GM19468 (cell line): ENCODE data around the gene ASF1B.

Source experiments
- ATAC-seq: cut with Tn5 transposase; IDR thresholded peaks from one replicate; pipeline ENCODE4 v1.9.1; 2021; ENCODE audit warnings: mild to moderate bottlenecking, moderate library complexity, moderate number of reproducible peaks; ENCODE audit not compliant: unreplicated experiment; ENCODE audit errors: extremely low read depth

ASF1B gene

DNA sequence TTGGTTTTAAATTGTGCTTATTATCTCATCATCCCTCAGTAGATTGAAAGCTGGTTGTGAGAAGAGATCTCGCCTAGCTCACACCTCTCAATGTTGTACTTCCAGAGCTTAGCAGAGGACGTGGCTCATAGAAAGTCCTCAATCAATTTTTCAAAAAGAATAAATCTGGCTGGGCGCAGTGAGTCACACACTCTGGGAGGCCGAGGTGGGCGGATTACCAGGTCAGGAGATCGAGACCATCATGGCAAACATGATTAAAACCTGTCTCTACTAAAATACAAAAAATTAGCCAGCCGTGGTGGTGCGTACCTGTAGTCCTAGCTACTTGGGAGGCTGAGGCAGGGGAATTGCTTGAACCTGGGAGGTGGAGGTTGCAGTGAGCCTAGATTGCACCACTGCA is 4.7 kb upstream of the ASF1B start:
- ATAC-seq, result no peak

DNA sequence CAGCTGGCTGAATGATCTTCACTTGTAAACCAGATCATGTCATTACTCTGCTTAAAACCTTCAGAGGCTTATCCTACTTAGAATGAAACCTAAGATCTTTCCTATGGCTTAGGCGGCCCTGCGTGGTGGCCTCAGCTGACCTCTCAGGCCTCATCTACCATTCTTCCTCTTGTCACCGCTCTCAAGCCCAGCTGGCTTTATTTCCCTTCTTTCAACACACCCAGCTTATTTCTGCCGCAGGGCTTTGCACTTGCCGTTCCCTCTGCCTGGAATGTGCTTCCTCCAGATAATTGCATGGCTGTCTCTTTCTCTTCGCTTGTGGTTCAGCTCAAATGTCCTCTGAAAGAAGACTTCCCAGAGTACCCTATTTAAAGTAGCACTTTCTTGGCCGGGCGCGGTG is 3.6 kb upstream of the ASF1B start:
- no peak for ATAC-seq

DNA sequence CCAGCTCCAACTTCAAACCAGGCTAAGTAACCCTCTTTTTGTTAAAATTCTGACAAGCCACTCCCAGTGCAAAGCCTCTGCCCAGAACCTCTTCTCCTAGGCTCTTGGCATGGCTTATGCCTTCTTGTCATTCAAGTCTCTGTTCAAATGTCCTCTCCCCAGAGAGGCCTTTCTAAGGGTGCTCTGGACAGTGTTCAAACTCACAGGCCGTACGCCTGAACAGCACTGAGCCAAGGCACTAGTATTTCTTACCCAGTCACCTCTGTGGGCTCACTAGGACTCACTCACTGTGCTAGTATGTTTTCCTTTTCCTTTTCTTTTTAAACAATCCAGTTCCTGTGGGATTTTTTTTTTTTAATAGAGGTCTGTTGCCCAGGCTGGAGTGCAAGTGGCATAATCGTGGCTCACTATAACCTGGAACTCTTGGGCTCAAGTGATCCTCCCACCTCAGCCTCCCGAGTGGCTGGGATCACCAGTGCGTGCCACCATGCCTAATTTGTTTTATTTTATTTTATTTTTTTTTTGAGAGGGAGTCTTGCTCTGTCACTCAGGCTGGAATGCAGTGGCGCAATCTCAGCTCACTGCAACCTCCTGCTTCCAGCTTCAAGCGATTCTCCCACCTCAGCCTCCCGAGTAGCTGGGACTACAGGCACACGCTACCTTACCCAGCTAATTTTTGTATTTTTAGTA is 2.3 kb upstream of the ASF1B start:
- no peak for ATAC-seq

DNA sequence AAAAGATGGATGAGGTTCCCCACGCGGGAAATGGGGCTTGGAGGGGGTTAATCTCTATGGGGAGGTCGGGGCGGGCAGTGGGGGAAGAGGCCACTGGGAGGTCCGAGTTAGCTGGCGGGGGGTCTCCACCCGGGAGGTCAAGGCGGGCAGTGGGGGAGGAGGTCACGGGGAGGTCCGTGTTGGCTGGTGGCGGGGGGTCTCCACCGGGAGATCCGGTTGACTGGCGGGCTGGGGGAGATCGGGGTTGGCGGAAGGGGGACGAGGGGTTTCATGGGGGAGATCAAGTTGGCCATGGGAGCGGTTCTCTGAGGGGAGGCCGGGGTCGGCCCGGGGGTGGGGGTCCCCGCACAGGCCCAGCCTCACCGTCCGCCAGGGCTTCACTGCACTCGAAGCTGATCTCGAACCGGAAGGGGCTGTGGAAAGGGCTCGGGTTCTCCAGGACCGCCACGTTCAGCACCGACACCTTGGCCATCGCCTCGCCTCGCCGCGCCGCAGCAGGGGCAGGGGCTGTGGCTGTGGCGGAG is 342 bp downstream of the ASF1B start:
- no peak for ATAC-seq

DNA sequence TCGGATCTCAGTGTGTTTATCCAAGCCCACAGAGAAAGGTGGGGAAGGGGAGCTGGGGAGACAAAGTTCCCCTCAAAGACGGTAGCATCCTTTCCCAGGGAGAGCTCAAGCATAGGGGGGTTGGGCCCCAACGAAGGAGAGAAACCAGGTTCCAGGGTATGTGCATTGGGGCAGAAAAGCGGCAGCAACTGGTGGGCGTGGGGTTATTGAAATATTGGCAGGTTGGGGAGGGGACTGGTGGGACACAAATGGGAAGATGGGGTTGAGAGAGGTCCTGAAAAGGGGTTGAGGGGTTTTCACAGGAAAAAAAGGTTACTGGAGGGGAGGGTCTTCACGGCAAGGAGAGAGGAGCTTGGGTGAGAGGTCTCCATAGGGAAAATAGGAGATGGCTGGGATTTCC is 1.0 kb downstream of the ASF1B start:
- no peak for ATAC-seq

DNA sequence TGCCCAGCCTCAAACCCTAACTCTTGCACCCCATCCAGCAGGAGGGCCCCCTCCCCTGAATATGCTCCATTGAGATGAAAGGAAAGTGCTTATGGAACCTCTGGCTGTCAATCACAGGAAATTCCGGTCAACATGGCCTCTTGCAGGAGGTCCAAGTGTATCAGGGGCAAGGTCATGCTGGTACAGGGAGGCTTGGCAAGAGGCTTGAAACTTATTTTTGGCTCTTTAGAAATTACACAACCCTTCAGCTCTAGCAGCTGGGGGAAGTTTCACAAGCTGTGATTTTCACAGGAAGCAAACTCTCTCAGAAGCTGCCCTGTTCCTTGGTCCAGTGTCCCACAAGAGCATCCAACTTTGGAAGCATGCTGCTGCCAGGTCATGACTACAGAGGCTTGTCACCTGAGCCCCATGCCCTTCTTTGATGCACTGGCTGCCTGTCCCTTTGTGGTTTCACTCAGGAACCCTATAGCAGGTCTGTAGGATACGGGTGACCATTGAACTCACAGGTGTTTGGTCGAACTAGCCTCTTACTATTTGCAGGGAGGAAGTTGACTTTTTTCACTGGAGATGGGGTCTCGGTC is 8.4 kb downstream of the ASF1B start:
- no peak for ATAC-seq

DNA sequence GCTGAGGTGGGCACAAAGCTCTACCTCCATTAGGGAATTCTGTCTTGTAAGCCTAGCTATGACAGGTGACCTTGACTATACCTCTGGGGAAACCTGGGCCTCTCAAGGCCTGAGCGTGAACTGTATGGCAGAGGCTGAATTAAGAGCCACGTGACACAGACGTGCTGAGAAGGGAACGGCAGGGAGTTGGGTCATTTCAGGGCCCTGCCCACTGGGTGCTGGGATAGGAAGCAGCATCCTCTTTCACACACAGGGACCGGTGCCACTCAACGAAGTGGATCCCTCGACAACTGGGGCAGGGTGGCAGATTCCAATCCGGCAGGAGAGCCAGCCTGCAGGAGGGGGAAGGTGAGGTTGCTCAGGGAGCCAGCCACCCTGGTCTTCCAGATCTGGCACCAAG is 9.2 kb downstream of the ASF1B start:
- ATAC-seq, result no peak

DNA sequence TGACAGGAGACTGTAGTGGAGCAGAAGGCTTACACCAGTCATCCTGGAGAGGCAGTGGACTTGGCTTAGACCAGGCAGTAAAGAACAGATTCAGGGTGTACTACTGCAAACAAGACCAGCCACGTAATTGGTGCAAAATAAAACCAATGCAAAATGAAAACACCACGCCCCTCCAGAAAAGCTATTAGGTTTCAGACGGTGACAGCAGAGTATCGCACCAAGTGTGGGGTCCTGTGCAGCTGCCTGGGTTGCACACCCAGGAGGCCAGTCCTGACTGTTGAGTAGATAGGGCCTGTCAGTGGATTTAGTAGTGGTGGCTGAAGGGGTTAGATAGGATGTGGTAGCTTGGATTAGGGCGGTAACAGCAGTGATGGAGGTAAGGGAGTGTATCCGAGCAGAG is 13.5 kb downstream of the ASF1B start:
- ATAC-seq, result no peak

DNA sequence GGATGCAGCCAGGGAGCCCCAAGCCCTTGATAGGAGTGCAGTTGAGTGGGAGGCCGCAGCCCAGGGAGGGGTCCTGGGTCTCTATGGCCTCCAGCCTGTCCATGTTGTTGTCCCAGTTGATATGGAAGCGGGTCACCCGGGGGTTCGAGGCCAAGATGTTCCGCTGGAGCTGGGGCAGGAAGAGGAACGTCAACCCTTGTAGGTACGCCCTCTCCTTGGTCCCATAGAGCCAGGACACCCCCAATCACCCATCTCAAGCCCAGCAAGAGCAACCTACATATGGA is 15.9 kb downstream of the ASF1B start:
- no peak for ATAC-seq

DNA sequence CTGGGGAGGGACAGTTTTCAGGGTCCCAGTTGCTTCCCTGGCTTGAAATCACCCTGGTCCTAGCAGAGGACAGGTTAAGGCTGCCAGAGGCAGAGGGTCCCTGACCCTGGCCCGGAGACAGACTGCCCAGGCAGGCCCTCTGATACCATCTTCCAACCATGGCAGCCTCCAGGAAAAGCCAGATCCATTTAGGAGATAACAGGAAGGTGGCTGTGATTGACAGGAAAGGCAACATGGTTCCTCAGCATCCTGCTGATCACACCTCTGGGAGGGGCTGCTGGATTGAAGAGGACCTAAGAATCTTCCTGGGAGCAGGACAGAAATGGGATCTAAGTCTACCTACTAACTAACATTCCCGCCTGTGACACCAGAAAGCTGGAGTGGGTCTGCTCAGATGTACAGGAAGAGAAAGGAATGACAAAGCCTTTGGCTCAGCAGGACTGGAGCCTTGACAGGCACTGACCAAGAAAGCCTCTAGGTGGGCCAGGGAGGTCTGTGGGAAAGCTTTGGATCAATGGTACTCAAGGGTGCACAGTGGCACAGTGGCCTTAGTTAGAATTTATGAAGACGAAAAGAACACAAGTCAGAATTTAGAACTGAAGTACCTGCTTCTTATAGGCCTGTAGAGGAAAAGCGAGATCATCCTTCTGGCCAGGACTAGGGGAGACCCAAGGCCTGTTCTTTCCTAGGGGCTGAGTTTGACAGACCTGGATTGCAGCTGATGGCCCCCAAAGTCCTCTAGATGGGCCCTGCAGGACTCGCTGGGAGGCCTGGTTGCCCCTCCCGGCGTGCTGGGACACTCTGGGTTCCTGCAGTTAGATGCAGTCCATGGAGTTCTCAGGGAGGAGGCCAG is 16.5 kb downstream of the ASF1B start:
- ATAC-seq, result no peak

DNA sequence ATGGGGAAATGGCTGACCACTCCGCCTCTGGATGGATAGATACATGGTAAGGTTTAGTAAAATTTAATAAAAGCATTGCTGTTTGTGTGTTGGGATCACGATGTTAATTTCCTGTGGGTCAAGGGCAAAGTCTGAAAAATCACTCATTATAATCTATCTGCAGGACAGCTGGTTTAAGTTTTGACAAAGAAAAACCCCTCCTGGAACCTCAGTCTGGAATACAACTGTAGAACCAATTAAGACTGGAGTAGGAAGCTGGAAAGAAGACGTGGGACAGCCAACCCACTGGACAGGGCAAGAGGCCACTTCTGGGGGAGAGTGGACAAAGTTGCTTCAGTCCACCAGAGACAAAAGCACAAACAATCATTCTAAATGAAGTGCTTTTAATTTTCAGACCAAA is 17.2 kb downstream of the ASF1B start:
- no peak for ATAC-seq

DNA sequence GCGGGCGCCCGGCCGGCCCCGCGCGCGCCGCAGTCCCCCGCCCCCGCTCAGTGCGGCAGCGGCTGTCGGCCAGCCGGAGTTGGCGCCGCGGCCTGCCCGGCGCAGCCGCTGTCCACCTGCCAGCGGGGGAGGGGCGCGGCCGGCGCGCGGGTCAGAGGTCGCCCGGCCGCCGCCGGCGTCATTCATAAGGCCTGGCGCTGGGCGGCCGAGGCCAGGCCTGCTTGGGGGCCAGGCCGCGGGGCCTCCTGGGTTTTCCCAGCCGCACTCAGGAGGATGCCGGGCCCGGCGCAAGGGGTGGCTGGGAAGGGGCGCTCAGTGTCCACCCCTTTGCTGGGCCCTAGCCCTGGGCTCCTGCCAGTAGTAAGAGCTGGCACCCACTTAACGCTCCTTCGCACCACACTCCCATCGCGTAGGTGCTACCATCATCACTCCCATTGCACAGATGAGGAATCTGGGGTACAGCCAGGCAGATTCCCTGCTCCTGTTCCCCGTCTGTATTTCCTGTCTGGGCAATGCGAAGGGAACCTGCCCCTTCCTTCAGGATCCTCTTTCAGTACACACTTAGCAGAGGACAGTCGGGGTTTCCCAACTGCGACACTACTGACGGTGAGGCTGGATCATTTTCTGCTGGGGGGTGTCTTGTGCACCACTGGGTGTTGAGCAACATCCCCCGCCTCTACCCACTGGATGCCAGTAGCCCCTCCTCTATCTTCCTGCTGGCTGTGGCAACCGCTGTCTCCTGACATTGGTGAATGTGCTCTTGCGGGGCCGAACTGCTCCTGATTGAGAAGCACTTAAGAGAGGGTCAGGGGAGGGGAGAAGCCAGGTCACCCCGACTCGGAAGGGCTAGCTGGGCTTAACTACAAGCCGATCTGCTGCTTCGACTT is 18.0 kb downstream of the ASF1B start:
- peak; percentile 6 for ATAC-seq

DNA sequence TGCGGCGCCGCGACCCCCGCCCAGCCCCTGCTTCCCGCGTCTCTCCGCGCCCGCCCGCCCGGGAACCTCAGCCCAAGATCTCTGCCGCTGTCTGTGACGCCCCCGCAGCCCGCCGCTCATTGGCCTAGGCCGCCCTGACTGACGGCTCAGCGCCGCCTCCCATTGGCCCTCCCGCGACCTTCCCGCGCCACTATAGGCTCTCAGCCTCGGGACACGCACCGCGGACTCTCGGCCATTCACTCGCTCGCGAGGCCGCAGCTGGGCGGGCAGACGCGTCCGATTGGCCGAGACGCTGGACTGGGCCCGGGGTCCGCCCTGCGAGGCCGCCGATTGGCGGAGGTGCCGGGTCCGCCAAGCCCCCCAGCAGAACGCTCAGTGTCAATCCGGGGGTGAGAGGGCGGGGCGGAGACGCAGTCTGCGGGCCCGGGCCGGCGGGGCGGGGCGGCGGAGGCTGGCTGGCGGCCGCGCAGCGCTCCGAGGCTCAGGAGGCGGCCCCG is 18.7 kb downstream of the ASF1B start, which contains the start of gene PRKACA:
PRKACA (minus strand) TSS at position 95 of the 497 bp plus-strand sequence. CDS start 215 bp downstream, outside the sequence.
- peak; percentile 85 for ATAC-seq

DNA sequence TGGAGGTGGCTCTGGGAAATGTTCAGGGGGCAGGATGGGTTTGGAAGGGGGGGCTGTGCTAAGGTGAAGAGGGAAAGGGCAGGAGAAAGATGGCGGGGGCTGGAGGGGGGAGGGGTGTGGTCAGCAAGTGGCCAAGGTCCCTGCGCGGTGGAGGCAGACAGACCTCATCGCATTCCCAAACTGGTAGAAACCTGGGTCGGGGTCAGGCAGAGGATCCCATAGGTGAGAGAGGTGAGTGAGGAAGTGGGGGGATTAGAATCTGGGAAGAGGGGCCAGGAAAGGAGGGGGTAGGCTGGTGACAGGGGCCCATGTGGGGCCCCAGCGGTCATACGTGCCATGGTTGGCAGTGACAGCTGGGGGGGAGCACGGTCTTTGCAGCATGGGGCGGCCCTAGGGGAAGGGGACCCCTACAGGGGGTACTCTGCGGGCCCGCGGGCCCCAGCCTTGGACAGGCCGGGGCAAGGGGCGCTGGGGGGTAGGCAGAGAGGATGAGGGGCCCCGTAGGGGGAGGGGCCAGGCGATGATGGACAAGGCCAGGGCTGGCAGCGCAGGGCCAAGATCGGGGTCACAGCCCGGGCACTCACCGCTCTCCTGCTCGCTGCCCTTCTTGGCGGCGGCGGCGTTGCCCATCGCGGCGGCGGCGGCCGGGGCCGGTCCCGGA is 19.3 kb downstream of the ASF1B start:
- ATAC-seq, result no peak

DNA sequence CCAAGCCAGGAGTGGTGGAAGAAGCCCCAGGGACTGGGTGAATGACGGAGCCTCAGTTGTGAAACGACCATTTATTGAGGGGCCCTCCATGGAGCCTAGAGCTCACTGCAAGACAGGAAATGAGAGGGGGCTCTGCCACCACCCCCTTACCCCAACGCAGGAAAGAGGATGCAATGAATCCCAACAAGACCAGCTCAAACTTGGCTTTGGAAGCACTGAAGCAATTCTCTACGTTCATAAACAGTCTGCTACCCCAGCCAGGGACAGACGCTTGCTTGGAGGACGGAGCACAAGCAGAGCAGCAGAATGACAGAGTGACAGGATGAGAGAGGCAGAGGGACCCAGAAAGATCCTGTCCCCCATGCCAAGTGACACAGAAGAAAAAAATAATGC is 19.9 kb downstream of the ASF1B start:
- no peak for ATAC-seq

DNA sequence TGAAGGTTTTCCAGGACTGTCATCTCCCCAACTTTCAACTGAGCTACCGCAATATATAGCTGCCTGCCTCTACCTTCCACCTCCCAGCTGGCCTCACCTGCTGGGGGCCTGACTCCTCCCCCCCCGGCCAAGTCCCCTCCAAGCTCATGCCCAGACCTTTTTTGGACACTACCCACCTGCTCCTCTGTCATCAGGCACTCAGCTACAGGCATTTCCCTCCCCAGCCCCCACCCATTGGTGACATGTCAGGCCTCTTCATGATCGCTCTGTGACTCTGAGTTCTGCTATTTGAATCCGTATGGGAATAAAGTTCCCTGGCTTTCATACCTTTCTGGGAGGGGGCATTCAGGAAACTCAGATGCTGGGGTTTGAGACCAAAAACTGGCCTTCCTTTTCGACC is 20.6 kb downstream of the ASF1B start:
- ATAC-seq, result no peak

DNA sequence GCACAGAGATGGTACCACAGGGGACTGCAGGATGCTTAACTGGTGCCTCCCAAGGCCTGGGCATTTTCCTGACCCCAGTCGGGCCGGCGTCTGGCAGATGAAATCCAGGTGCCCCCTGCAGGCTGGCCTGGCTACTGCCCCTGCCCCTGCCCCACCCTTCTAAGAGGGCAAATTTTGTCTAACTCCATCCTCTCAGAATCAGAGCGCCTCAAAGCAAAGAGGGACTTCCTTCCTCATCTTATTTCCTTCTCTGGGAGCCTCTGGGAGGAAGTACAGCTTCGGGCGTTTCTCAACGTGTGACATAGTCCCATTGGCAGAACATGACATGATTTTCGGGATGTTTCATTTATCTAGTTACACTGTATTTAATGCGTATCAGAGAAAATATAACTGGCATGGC is 21.5 kb downstream of the ASF1B start:
- ATAC-seq, result no peak

DNA sequence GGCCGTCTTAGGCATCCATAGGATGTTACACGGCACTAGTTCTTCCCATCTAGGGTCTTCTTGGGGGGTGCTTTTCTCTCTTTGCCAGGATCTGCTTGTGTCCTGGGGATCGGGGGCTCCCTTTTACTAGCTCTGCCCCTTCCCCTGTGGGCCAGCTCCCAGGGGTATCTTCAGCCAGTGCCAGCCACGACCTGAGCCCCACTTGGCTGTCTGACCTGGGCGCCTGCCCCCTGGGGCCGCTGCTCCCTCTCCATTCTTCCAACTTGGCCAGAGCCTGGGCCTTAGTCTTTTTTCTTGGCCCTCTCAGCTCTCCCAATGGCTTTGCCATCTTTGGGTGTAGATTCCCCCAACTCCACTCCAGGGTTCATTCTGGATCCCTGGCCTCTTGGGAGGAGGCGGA is 21.9 kb downstream of the ASF1B start:
- ATAC-seq, result no peak

DNA sequence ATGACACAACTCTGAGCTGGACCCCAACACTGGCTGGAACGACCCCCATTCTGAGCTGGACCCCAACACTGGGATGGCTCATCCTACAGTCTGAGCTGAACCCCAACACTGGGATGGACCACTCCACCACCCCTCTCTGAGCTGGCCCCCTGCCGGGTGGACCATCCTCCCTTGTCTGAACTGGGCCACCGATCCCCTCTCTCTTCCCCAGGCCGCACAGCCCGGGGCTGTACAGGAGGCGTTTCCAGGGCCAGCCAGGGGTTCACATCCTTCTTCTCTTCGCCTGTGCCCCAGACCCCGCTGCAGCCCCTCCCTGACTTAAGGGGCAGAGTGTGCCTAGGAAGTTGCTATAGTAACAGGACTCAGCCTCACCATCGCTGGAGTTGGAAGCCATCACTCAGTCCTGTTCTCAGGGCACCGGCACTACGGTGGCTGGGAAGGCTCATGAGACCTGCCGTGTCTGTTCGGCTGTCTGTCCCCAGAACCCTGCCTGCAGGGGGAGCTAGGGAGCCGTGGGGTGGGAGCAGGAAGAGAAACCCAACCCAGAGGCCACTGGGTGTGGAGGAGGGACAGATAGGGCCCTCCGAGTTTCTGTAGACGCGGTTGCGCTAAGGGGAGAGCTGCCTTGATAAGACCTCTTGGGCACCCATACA is 22.5 kb downstream of the ASF1B start:
- ATAC-seq, result no peak
